HG03439 (cell line): ENCODE measurements around the gene DICER1.

Experiments used
- ATAC-seq: cut with Tn5 transposase; IDR thresholded peaks from one replicate; pipeline ENCODE4 v1.9.1; 2021; ENCODE audit warnings: mild to moderate bottlenecking, moderate library complexity; ENCODE audit not compliant: unreplicated experiment

DICER1 gene

DNA sequence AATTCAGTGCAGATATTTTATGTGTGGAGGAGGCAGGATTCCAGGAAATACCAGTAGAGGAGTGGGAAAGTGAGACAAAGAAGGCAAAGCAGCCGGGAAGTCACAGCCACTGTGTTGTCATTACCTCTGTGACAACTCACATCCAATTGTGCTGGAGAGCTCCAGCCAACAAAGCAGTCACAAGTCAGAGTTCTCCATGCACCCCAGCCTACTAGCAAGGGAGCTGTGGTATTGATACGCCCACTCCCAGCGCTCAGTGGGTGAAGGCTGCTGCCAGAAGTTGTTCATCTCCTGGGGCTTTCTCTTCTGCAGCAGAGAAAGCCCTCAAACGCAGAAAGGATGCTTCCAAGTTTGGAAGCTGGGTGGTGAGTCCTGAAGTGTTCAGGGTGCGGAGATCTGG, 93.9 kb downstream of the DICER1 start:
- ATAC-seq, result no peak

DNA sequence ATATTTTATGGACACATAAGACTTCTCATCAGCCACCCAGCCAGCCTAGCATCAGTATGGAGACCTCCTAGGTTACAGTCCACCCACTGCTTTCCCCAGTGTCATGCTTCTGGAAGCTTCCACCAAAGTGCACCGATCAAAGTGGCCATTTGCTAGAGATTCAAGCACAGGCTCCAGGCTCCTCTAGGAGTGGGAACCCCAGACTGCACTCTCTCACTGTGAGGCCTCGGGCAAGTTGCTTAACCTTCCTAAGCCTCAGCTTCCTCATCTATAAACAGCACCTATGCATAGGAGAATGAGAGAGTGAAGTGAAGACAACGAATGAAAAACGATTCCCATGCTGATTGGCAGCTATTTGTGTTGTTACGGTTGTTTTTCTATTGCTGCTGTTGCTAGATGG, 94.4 kb downstream of the DICER1 start:
- ATAC-seq, result no peak

DNA sequence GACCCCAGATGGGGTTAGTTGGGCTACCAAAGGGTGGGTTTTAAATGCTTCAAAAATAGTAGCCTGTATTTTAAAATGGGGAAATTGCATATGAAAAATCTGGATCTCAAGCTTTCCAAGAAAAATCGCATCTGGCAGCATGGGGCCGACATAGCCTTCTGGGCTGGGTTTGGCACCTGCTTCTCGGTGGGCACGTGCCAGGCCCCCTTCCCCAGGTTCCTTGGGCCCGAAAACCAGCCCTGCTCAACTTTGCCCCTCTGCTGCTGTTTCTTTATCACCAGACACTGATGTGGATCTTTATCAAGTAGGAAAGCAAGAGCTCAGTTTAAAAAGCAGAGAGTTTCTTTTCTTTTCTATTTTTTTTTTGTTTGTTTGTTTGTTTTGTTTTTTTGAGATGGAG, 95.1 kb downstream of the DICER1 start:
- ATAC-seq, result no peak

DNA sequence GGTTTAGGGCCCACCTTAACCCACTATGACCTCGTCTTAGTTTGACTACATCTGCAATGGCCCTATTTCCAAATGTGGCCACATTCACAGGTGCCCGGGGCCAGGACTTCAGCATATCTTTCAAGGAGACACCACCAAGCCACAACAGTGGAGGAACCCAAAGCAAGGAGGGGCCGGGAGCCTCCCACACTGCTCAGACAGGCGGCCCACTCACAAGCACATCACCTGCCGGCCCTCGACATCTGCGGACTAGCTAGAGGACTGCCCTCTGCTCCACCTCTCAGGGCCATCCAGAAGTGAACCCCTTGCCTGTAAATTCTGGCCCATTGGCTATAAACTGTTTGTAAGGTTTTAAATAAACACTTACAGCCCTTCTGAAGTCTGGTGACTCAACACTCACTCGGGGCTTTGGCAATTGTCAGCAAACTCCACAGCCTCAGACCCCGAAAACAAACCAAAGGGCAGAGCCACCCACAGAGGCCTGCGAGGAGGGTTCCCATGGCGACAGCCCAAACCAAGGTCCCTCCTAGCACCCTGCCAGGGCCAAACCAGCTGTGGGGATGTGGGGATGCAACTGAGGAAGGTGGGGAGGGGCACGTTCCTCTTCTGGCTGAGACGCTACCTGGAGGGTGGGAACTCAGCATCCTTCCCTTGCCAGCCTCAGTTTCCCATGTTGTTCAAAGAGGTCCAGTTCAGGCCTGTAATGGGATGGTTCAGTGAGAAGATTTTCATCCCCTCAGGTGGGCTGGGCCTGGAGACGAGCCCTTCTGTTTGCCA, 95.8 kb downstream of the DICER1 start:
- no peak for ATAC-seq

GRCh38 chr14:95059126-95059525, 98.2 kb downstream of the DICER1 start:
- no peak for ATAC-seq

- ATAC-seq, result no peak
These were observed 98.8 kb downstream of the DICER1 start for GRCh38 chr14:95058491-95058890.

GRCh38 chr14:95057851-95058250, 99.5 kb downstream of the DICER1 start:
- no peak for ATAC-seq

GRCh38 chr14:95057147-95057546, 100.2 kb downstream of the DICER1 start:
- no peak for ATAC-seq

- ATAC-seq, result no peak
These were observed 100.9 kb downstream of the DICER1 start for GRCh38 chr14:95056476-95056875.

- no peak for ATAC-seq
These were observed 102.0 kb downstream of the DICER1 start for GRCh38 chr14:95055318-95055717.

GRCh38 chr14:95054346-95055280, 102.7 kb downstream of the DICER1 start:
- no peak for ATAC-seq

DNA sequence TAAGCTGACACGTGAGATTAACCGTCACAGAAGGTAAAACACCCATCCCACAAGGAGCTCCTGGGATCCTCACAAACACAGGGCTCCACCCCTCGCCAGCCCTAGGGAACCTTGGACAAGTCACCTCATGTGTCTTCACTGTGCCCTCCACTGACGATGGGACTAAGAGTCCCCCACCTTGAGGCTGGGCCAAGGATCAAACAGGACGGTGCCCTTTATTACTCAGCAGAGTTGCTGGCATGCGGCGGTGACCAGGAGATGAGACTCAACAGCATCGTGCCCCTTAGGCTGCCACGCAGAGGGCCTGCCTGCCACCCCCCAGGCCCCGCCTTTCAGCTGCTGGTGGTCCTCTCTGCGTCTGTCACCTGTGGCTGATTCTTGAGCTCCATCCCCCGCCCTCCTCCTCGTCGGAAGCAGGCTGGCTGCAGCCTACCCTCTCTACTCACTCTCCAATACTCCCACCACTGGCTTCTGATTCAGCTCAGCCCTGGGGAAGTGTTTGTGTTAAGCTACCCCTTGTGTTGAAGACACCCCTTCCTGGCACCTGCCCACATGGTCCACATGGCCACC, 105.2 kb downstream of the DICER1 start:
- no peak for ATAC-seq

DNA sequence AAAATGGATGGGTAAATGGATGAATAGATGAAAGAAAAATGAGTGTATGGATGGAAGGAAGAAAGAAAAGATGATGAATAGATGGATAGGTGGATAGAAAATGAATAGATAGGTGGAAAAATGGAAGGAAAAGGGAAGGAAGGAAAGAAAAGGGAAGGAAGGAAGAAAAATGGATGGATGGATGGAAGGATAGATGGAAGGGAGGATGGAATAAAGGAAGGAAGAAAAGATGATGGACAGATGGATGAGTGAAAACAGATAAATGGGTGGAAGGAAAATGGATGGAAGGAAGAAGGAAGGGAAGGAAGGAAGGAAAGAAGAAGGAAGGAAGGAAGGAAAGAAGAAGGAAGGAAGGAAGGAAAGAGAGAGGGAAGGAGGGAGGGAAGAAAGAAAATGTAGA, 107.4 kb downstream of the DICER1 start:
- ATAC-seq, result no peak

DNA sequence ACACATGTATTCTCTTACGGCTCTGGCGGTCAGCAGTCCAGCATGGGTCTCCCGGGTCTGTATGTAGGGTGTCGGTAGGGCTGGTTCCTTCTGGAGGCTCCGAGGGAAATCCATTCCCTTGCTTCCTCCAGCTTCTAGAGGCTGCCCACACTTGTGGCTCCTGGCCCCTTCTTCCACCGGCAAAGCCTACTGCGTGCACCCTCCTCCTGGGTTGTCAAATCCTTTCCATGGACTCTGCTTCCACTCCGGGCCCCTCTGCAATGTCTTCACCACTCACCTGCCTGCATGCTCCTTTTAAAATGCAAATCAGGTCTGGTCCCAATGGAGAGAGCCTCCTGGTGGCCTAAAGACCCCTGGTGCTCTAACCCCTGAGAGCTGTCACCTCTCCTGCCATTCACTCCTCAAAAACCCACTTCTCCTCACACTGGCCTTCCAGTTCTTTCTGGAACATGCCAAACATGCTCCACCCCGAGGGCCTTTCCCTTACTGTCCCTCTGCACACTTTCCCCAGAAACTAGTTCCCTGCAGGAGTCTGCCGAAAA, 108.5 kb downstream of the DICER1 start:
- ATAC-seq, result no peak

- ATAC-seq, result no peak
These were observed 109.6 kb downstream of the DICER1 start for GRCh38 chr14:95047754-95048153.

DNA sequence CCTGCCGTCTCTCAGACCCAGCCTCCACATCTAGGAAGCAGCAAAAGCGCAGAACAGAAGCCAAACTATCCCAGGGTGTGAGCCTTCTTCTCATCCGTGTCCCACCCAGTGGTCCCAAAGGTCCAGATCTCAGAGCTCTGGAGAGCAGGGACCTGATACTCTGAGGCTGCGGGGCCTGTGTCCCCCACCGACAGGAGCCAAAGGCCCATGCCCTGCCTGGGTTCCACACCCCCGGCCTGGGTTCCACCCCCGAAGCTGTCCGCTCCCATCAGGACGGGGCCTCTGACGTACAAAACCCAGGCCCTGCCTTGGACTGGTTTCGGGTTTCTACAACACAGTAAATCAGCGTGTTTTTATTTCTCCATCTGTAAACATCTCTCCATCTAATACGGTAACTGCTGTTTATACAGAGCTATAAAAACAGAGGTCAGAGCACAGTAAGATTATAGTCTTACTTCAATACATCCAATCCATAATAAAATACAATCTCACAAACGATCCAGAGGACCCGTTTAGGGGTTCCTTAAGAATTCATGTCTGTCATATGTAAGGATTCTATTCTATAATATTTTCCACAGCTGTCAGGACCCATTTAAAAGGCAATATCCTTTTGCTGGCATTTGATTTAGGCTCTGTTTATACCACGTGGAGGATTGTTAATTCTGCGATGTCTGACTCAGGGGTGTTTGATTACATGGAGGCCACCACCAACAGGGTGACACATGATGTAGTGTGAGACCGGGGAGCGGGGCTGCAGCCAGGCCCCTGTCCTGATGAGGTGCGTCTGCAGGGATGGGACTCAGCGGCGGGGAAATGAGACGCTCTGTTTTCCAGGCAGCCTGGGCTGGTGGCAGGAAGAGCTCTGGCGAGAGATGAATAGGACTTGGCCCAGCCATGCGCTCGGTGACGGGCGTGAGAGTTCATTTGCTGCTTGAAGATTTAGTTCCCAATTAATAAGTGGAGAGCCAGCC, 110.3 kb downstream of the DICER1 start:
- ATAC-seq, result no peak

GRCh38 chr14:95045836-95046430, 111.4 kb downstream of the DICER1 start:
- ATAC-seq, result no peak

- no peak for ATAC-seq
These were observed 112.1 kb downstream of the DICER1 start for GRCh38 chr14:95045106-95045701.

DNA sequence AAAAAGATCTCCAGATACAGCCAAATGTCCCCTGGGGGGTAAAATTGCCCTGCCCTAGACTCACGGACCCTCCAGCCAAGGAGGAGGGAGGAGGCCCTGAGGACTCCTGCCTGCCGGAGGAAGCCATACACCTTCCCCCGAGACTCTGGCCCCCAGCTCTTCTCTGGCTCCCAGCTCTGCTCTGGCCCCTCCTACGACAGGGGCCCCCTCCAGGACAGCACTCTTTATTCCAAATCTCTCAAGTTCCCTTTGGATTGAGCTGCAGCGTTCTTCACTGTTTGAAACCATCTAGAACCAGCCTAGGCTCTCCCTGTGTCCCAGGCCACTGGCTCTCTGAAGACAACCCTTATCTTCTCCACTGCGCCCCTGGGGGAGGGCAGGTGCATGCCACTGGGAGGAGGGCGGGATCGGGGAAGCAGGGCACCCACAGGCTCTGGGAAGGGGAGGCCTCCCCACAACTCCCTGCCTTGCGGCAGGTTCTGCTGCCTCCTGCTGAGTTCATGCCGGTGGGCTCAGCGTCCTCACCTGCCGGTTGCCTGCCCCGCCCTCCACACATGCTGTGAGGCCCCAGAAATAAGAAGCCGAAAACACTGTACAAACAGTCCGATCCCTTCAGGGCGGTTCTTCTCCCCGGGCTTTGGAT, 112.7 kb downstream of the DICER1 start:
- ATAC-seq, result no peak
